Lung microvascular endothelial cell (primary cell): ENCODE data around the gene OR4C3. TPM values are rescaled to one million over a fixed set of nuclear protein-coding genes. Genes with fewer than 3 reads are reported as not detected.
"Not testable (repeated sequence)": the region's sequence is repeated elsewhere in the genome, so short reads cannot be mapped to it uniquely, and the experiment has no call there.

Experiments used
- DNase-seq, 2 donors: peaks; one replicate each; pipeline versions ENCODE4 v3.0.0 to v3.0.0-alpha.2; 2010; ENCODE audit warnings: low read depth in 2 of 2
- total RNA-seq: library from RNA; depleted of rRNA; stranded (reverse); fragments of >200 nt; gene quantifications from 2 replicates; pipeline ENCODE4 v1.2.1, GENCODE V29; 2014

Gene OR4C3
- total RNA-seq, result not detected in 2 replicates

GRCh38 chr11:48324620-48325019 is at the start of gene OR4C3:
Gene OR4C3 (plus strand): TSS chr11:48324920. CDS start chr11:48325022, 102 bp downstream.
- not testable (repeated sequence) for DNase-seq

GRCh38 chr11:48305923-48306322 is 18.8 kb upstream of the OR4C3 start, which contains the start of gene OR4S1:
Gene OR4S1 (plus strand): TSS chr11:48306223. CDS start chr11:48306223, 0 bp downstream.
- DNase-seq, result no peak

- peak; percentile 52 to 64 for DNase-seq
These were observed 16.8 kb upstream of the OR4C3 start for GRCh38 chr11:48307760-48308386.

GRCh38 chr11:48313590-48313989 is 11.1 kb upstream of the OR4C3 start:
- DNase-seq, result not testable (repeated sequence)

GRCh38 chr11:48319813-48320212 is 4.9 kb upstream of the OR4C3 start:
- peak in 1 of 2 donors; percentile 3 for DNase-seq

DNA sequence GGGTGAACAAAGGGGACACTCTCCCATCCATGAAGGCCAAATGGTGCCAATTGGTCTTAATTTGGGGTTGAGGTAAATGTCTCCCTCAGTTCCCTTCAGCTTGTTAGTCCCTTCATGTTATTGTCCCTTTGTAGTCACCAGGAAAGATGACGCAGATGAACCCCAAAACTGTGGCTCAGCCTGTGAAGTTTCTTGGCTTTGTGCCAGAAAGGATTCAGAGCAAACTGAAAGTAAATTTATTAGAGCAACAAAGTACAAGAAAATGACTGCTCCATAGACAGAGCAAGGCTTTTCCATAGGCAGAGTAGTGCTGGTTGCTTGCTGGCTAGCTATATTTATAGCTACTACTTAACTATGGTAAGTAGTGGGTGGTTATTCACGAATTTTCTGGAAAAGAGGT is 16.7 kb downstream of the OR4C3 start:
- no peak for DNase-seq

- not testable (repeated sequence) for DNase-seq
These were observed 17.8 kb downstream of the OR4C3 start for GRCh38 chr11:48342505-48342904.

- DNase-seq, result not testable (repeated sequence)
These were observed 21.6 kb downstream of the OR4C3 start for GRCh38 chr11:48346286-48346685.

GRCh38 chr11:48354013-48354412 is 29.3 kb downstream of the OR4C3 start:
- DNase-seq, result no peak

GRCh38 chr11:48354677-48355076 is 30.0 kb downstream of the OR4C3 start:
- no peak for DNase-seq

- not testable (repeated sequence) for DNase-seq
These were observed 36.6 kb downstream of the OR4C3 start for GRCh38 chr11:48361289-48361688.

DNA sequence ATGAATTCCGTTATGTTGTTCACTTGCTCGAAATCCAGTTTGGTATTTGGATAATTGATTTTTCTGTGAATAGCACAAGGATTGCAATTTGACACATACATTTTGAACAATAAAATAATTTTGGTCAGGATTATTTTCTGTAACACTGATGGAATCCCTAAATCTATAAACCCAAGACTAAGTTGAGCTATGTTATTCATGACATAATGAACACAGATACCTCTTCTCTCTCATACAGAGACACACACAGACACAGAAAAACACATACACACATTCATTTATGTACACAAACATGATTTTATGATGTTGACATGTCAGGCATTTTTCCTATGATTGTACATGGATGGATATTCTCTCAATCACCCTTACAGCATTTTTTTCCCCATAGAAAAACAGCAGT is 41.6 kb downstream of the OR4C3 start, which contains the start of gene OR4C5:
Gene OR4C5, minus strand, starts transcription at position 101 of the 400 bp plus-strand sequence. Its CDS starts 0 bp downstream, at position 101.
- DNase-seq, result no peak

Other genes with a start within 250 kb of the OR4C3 start
- not detected in 2 replicates for gene OR4B1, start 108.1 kb upstream of the OR4C3 start, total RNA-seq
- not detected in 2 replicates for gene OR4X2, start 79.8 kb upstream of the OR4C3 start, total RNA-seq
- not detected in 2 replicates for gene OR4X1, start 61.1 kb upstream of the OR4C3 start, total RNA-seq
- not detected in 2 replicates for gene OR4S1, start 18.7 kb upstream of the OR4C3 start, total RNA-seq
- not detected in 2 replicates for gene OR4C5, start 41.5 kb downstream of the OR4C3 start, total RNA-seq
- gene OR4A47, start 163.9 kb downstream of the OR4C3 start, total RNA-seq, result not detected in 2 replicates